ENCODE measurements around the gene MOV10.

Gene MOV10

GRCh38 chr1:112737573-112737972, 63.1 kb downstream of the MOV10 start:
- Mint-ChIP-seq H3K36me3 (ENCODE audit: low read depth) (no peaks in the 10 kb centered on the region), H3K4me1 (ENCODE audit: low read depth) (no peaks in the 10 kb centered on the region), H3K27me3 (ENCODE audit: low read depth) (peaks cover 35% of the 10 kb centered on the region), H3K27ac (no peak overlapping the region), H3K9me3 (no peaks in the 10 kb centered on the region), H3K4me3 (no peak overlapping the region)
- no peak for DNase-seq (ENCODE audit: low spot score)

- no peak overlapping the region for H3K27ac Mint-ChIP-seq
- H3K4me1 Mint-ChIP-seq (ENCODE audit: low read depth) = no peaks in the 10 kb centered on the region
- no peak overlapping the region for H3K4me3 Mint-ChIP-seq
- DNase-seq (ENCODE audit: low spot score) = no peak
- H3K27me3 Mint-ChIP-seq (ENCODE audit: low read depth) = peaks cover 64% of the 10 kb centered on the region
- peaks cover 2% of the 10 kb centered on the region for H3K36me3 Mint-ChIP-seq (ENCODE audit: low read depth)
- no peaks in the 10 kb centered on the region for H3K9me3 Mint-ChIP-seq
These were observed 68.9 kb downstream of the MOV10 start for GRCh38 chr1:112743174-112744008.

GRCh38 chr1:112744009-112744578, 69.6 kb downstream of the MOV10 start:
- H3K4me3 Mint-ChIP-seq = no peak overlapping the region
- no peaks in the 10 kb centered on the region for H3K9me3 Mint-ChIP-seq
- no peaks in the 10 kb centered on the region for H3K4me1 Mint-ChIP-seq (ENCODE audit: low read depth)

GRCh38 chr1:112748396-112748795, 73.9 kb downstream of the MOV10 start:
- H3K27me3 Mint-ChIP-seq (ENCODE audit: low read depth) = peaks cover 32% of the 10 kb centered on the region
- no peaks in the 10 kb centered on the region for H3K4me1 Mint-ChIP-seq (ENCODE audit: low read depth)
- H3K36me3 Mint-ChIP-seq (ENCODE audit: low read depth) = no peaks in the 10 kb centered on the region
- DNase-seq (ENCODE audit: low spot score) = no peak
- H3K9me3 Mint-ChIP-seq = no peaks in the 10 kb centered on the region
- H3K4me3 Mint-ChIP-seq = no peak overlapping the region
- no peak overlapping the region for H3K27ac Mint-ChIP-seq

More at GRCh38 chr1:112744009-112744578, 69.6 kb downstream of the MOV10 start:
- Mint-ChIP-seq H3K27me3 (ENCODE audit: low read depth) (peaks cover 63% of the 10 kb centered on the region), H3K27ac (no peak overlapping the region), H3K36me3 (ENCODE audit: low read depth) (peaks cover 2% of the 10 kb centered on the region)
- no peak for DNase-seq (ENCODE audit: low spot score)

Measured in T-helper 2 cell treated with Interferon-gamma antibody and Interleukin-4, amounts not matched to agents 5 μg/mL and 100 μg/mL, for 36 hours (primary cell).